NCI-H510A treated with DMSO at 0.1 percent for 48 hours (cell line): ENCODE data around the gene SLC12A4.
A peak's percentile ranks its signal among the peaks of the same experiment; 100 is the strongest.
"Not testable (repeated sequence)": the region's sequence is repeated elsewhere in the genome, so short reads cannot be mapped to it uniquely, and the experiment has no call there.

Experiments
- DNase-seq: peaks from one replicate; lab custom pipeline; 2025; lab: John Stamatoyannopoulos, UW

Gene SLC12A4

GRCh38 chr16:67987460-67988160, 19.2 kb upstream of the SLC12A4 start:
- DNase-seq: no peak

DNA sequence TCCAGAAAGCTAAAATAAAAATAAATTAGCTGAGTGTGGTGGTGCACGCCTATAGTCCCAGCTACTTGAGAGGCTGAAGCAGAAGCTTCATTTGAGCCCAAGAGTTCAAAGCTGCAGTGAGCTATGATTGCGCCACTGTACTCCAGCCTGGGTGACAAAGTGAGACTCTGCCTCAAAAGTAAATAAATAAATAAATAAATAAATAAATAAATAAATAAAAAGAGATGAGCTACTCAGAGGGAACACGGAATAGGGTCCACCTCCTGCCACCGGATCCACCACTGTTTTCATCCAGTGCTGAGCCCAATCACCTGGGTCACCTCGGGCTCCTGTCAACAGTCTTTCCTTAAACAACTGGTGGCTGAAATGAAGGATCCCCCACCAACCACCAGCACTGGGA, 18.5 kb upstream of the SLC12A4 start:
- DNase-seq: no peak

- DNase-seq: no peak
Measured at GRCh38 chr16:67982011-67982696, 13.7 kb upstream of the SLC12A4 start.

- no peak for DNase-seq
Measured at GRCh38 chr16:67979955-67980678, 11.7 kb upstream of the SLC12A4 start, which contains the start of gene DPEP3. Gene DPEP3 (minus strand): TSS chr16:67980499. CDS start chr16:67980380, 119 bp downstream.

GRCh38 chr16:67977469-67978227, 9.2 kb upstream of the SLC12A4 start:
- DNase-seq: no peak

DNA sequence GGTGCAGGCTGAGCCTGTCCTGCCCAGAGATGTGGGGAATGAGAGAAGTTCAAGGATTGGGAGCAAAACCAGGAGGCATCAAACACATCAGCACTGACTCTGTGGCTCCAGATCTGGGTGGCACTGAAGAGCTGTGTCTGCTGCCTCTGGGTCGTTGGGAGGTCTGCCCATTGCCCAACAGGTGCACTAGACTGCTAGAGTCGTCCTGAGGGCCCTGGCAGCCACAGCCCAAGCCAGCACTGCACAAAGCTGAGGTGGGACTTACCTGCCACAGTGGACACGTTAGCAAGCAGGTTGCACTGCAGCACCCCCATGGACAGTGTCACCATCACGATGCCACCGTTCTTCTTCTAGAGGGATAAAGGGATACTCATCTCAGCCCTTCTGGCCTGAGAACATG, 8.6 kb upstream of the SLC12A4 start:
- no peak for DNase-seq

GRCh38 chr16:67976205-67976604, 7.8 kb upstream of the SLC12A4 start:
- no peak for DNase-seq

- no peak for DNase-seq
Measured at GRCh38 chr16:67975321-67976105, 7.1 kb upstream of the SLC12A4 start.

DNA sequence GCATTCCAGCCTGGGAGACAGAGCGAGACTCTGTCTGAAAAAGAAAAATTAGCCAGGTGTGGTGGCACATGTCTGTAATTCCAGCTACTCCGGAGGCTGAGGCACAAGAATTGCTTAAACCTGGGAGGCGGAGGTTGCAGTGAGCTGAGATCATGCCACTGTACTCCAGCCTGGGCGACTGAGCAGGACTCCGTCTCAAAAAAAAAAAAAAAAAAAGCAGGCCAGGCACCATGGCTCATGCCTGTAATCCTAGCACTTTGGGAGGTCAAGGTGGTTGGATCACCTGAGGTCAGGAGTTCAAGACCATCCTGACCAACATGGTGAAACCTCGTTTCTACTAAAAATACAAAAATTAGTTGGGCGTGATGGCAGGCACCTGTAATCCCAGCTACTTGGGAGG, 3.8 kb upstream of the SLC12A4 start:
- not testable (repeated sequence) for DNase-seq

GRCh38 chr16:67971111-67971510, 2.7 kb upstream of the SLC12A4 start:
- no peak for DNase-seq

DNA sequence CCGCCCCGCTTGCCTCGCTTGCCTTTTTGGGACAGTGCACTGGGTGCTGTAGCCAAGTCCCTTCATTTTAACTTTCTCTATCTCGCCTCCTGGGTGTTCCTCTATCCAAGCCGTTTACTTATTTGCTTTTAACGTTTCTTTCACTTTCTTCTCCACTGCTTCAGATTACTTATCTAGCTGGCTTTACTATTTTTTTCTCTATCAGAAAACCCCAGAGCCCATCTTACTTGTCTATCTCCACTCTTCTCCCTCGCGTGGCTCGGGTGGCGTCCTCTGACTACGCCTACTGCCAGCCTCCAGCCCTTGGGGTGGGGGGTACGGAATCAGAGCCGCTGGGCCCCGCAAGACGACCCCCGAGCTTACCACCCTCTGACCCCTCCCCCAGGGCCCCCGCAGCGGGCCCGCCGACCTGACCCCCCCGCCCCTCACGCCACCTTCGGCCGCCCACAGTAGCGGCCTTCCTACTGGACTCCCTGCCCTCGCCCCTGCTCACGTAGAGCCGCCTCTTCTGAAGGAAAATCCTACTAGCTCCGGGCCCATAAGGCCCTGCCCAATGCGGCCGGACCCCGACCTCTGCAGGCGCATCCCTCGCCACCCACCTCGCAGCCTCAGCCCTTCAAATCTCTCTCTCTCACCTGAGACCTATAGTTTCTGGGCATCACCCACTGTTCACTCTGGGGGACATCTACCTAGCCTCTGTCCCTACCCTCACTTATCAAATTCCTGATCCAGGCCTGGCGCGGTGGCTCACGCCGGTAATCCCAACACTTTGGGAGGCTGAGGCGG, 1.0 kb upstream of the SLC12A4 start:
- DNase-seq: no peak

- no peak for DNase-seq
Measured at GRCh38 chr16:67967958-67968399, 458 bp downstream of the SLC12A4 start.

GRCh38 chr16:67967183-67967957, 1.1 kb downstream of the SLC12A4 start:
- DNase-seq: peak; percentile 21

- DNase-seq: no peak
Measured at GRCh38 chr16:67966549-67967182, 1.8 kb downstream of the SLC12A4 start.

DNA sequence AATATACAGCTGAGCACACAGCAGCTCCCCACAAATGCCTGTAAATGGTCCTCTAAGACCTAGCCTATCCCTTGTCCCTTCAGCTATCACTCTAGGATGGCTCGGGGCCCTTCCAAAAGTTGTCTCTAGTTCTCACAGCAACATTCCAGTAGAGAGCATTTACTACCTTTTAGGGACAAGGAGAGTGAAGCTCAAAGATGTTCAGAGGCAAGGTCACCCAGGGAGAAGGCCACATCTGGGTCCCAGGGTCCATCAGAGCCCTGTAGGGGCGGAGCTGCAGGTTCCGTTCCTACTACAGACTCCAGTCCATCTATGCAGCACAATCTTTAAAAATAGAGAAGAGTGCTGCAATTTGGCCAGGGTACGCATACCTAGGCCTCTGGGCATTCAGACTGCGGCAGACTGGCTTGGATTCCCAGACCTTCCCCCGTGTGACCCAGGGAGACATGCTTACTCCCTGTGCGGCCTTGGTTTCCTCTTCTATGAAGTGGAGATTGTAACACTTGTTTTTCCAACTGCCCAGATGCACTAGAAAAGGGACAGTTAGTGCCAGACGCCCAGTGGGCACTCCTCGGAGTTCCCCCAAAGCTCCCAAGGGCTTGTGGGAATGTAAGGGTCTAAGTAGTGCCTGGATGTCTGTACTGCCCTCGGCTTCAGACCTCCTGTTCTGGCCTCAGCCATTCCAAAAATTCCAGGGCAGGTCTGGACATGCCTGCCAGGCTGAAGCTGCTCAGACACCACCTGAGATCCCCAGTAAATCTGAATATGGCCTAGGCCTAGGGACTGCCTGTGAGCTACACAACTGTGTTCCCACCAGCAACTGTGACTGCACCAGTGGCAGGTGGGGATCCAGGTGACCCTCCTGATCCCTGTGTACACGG, 2.5 kb downstream of the SLC12A4 start:
- no peak for DNase-seq

DNA sequence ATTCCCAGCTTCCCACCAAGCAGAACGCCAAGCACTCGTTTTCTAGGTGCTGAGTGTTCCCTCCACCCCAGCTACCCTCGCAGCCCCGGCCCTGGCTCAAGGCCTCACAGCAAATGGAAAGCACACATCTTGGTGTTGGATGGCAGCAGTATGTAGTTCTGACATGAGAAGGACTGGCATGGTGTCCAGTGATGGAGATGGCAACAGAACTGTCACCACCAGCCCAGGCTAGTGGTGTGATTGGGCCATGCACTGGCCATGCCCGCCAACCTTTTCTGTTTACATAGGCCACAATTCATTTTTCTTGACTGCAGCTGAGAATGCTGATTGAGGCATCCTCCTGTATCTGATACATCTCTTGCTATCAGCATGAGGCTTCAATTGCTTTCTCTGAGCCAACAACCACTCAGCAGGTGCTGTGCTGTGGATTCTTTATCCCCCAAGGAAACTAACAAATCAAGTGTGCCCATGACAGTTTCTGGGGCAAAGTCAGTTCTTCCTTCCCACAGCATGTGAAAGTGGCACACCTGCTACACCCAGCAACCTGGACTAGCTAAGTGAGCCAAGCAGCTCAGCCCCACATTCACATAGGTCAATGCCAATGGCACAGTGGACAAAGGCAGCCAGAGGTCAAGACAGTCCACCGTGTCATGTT, 3.8 kb downstream of the SLC12A4 start:
- DNase-seq: no peak

DNA sequence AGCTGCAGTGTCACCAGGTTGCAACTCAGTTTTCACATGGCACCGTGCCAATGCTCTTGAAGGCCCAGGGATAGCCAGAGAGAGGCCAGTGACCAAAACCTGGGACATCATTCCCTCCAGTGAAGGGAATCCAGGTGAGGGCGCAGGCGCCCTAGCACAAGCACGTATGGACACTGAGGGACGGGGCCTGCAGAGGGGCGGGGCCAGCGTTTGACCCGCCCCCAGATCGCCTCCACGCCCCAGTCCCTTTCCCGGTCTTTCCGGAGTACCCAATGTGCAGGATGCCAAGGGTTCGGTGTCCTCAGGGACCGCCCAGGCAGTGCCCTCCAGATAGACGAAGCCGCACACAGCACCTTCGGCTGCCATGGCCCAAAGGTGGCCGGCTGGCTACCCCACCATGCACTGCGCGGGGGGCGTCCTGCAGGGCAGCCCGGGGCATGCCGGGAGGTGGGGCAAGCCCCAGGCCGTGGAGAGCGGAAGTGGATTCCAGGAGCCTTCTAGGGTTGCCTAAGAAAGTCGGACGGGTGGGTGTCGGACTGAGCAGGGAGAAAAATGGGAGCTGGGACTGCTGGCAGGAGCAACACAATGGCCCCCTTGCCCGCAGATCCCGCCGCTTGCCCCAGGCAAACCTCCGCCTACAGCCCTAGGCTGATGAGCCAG, 4.6 kb downstream of the SLC12A4 start:
- no peak for DNase-seq
